ENCODE measurements around the gene HNRNPF. TPM values are rescaled to one million over a fixed set of nuclear protein-coding genes. Genes with fewer than 3 reads are reported as not detected.

The HNRNPF gene
- total and polyA plus RNA-seq, 2 of the 4 experiments (the other 2 are of a cell fraction): 169 to 207 TPM

GRCh38 chr10:43415544-43415943, 6.6 kb upstream of the HNRNPF start:
- H4K91ac ChIP-seq (ENCODE audit: insufficient read depth, low read depth, low read length): no peak overlapping the region
- no peak overlapping the region for H2BK20ac ChIP-seq (ENCODE audit: low read depth, low read length)
- no peaks in the 10 kb centered on the region for H3K36me3 ChIP-seq (ENCODE audit: control insufficient read depth, insufficient read depth, low read length)
- intact Hi-C loops (cut with micrococcal nuclease) (no loop called here), dilution Hi-C loops (cut with HindIII; ENCODE audit: low sequenced_read_pairs, unreplicated experiment) (no loop called here), in situ Hi-C loops (cut with MboI; ENCODE audit: low sequenced_read_pairs) (loop anchor here (25.0 kb wide), 1 partner anchor 1572 kb away; the partner anchor contains the start of gene DEPP1)
- no peak overlapping the region for H3K4me2 ChIP-seq (ENCODE audit: low read depth, low read length)
- WGBS, 2 experiments (ENCODE audit: extremely low coverage in 2 of 2, insufficient read length in 1 of 2): 100% methylated on average over 1 of the region's 10 CpGs; no CpG with 5 or more reads in 1 of the 2 experiments
- POLR2A ChIA-PET (ENCODE audit: unreplicated experiment): no interaction called here
- no peak overlapping the region for H3K56ac ChIP-seq (ENCODE audit: extremely low read depth, insufficient read depth, low read length)
- no peak overlapping the region for H2BK120ac ChIP-seq (ENCODE audit: low read depth, low read length)
- no peak overlapping the region for H2AFZ ChIP-seq (replicated peaks; ENCODE audit: low read length, poor library complexity)
- DNase-seq (no peak), ATAC-seq (ENCODE audit: low read depth) (no peak)
- H3K9ac ChIP-seq (ENCODE audit: low read depth, low read length): no peak overlapping the region
- H4K8ac ChIP-seq (ENCODE audit: low read depth in 2 of 2, low read length in 2 of 2): no peak overlapping the region
- no peak for TF ChIP-seq CEBPB (IDR thresholded peaks at IDR 0.05; ENCODE audit: low read depth, low read length)
- TF ChIP-seq RFX5 (IDR thresholded peaks at IDR 0.05; ENCODE audit: low read depth, low read length): no peak
- no peak for TF ChIP-seq SMC3 (IDR thresholded peaks at IDR 0.05; ENCODE audit: low read depth, low read length)
- TF ChIP-seq FOS (IDR thresholded peaks at IDR 0.05; ENCODE audit: low read depth, low read length): no peak
- TF ChIP-seq CHD1 (IDR thresholded peaks at IDR 0.05; ENCODE audit: low read depth, low read length): no peak
- TF ChIP-seq USF2 (IDR thresholded peaks at IDR 0.05; ENCODE audit: low read depth, low read length): no peak
- no peak overlapping the region for H2AK9ac ChIP-seq (replicated peaks; ENCODE audit: low read depth, low read length, poor library complexity)
- H3K27me3 ChIP-seq (ENCODE audit: control insufficient read depth, insufficient read depth, low read length): no peaks in the 10 kb centered on the region
- 0 out of 2 replicates have a peak, but pooled peaks cover 2% of the 10 kb centered on the region for H3K4me1 ChIP-seq (ENCODE audit: control insufficient read depth, insufficient read depth, low read length)
- H3K79me1 ChIP-seq (ENCODE audit: low read depth in 1 of 2, low read length in 2 of 2): no peaks in the 10 kb centered on the region
- no peak overlapping the region for H2BK5ac ChIP-seq (ENCODE audit: low read depth, low read length, poor library complexity, severe bottlenecking)
- no peak overlapping the region for H3K23ac ChIP-seq (ENCODE audit: low read depth, low read length)
- no peak overlapping the region for H3K27ac ChIP-seq (ENCODE audit: insufficient read depth, low read length)
- H4K5ac ChIP-seq (ENCODE audit: low read depth, low read length): no peak overlapping the region
- CTCF ChIA-PET: no interaction called here
- H3K18ac ChIP-seq (ENCODE audit: low read depth, low read length): no peak overlapping the region
- H2AK5ac ChIP-seq (ENCODE audit: low read depth, low read length): no peak overlapping the region
- no peaks in the 10 kb centered on the region for H3K9me3 ChIP-seq (ENCODE audit: control insufficient read depth, insufficient read depth, low read length)
- BruUV-seq (replicated peaks): no TSS peak
- H3K4me3 ChIP-seq (ENCODE audit: insufficient read depth, low read depth, low read length): no peak overlapping the region
- H3K4ac ChIP-seq (ENCODE audit: low read depth, low read length): no peak overlapping the region
- no peaks in the 10 kb centered on the region for H3K9me1 ChIP-seq (ENCODE audit: insufficient read depth, low read length)
- no peak overlapping the region for H3K14ac ChIP-seq (replicated peaks; ENCODE audit: low read depth, low read length)
- H4K20me1 ChIP-seq (ENCODE audit: insufficient read depth, low read length): no peaks in the 10 kb centered on the region
- H2BK15ac ChIP-seq (ENCODE audit: low read depth, low read length): no peak overlapping the region
